SJSA1 (cell line): ENCODE data around the gene RGS6. TPM values are rescaled to one million over a fixed set of nuclear protein-coding genes. Genes with fewer than 3 reads are reported as not detected.

Experiments used
- DNase-seq, 2 experiments: peaks; one replicate each; pipeline ENCODE4 v3.0.0-alpha.2; 2015 to 2020; ENCODE audit warnings: low spot score in 2 of 2, low read depth in 1 of 2
- H3K27ac ChIP-seq: fragments of 250-450 bp; sonication (Bioruptor Pico); 2 replicates; pipeline ENCODE4 v1.5.1; 2020; ENCODE audit warnings: mild to moderate bottlenecking, moderate library complexity
- H3K27me3 ChIP-seq: fragments of 250-450 bp; sonication (Bioruptor Pico); replicated peaks from 2 replicates; pipeline ENCODE4 v1.5.1; 2020; ENCODE audit warnings: mild to moderate bottlenecking, moderate library complexity
- H3K36me3 ChIP-seq: fragments of 250-450 bp; sonication (Bioruptor Pico); 2 replicates; pipeline ENCODE4 v1.5.1; 2020; ENCODE audit warnings: mild to moderate bottlenecking
- H3K4me1 ChIP-seq: fragments of 250-450 bp; sonication (Bioruptor Pico); replicated peaks from 2 replicates; pipeline ENCODE4 v1.6.1; 2021; ENCODE audit warnings: mild to moderate bottlenecking
- H3K4me3 ChIP-seq: fragments of 250-450 bp; sonication (Bioruptor Pico); 2 replicates; pipeline ENCODE4 v1.5.1; 2020; ENCODE audit warnings: mild to moderate bottlenecking
- H3K9me3 ChIP-seq: fragments of 250-450 bp; sonication (Bioruptor Pico); replicated peaks from 2 replicates; pipeline ENCODE4 v1.5.1; 2020; ENCODE audit warnings: mild to moderate bottlenecking
- total RNA-seq: library from RNA; depleted of rRNA; stranded (reverse); fragments of >200 nt; shearing (Covaris generic); gene quantifications from 2 replicates; pipeline ENCODE4 v1.2.3, GENCODE V29; 2014

The RGS6 gene
- total RNA-seq, 1 experiment from 2014 or later = not detected

DNA sequence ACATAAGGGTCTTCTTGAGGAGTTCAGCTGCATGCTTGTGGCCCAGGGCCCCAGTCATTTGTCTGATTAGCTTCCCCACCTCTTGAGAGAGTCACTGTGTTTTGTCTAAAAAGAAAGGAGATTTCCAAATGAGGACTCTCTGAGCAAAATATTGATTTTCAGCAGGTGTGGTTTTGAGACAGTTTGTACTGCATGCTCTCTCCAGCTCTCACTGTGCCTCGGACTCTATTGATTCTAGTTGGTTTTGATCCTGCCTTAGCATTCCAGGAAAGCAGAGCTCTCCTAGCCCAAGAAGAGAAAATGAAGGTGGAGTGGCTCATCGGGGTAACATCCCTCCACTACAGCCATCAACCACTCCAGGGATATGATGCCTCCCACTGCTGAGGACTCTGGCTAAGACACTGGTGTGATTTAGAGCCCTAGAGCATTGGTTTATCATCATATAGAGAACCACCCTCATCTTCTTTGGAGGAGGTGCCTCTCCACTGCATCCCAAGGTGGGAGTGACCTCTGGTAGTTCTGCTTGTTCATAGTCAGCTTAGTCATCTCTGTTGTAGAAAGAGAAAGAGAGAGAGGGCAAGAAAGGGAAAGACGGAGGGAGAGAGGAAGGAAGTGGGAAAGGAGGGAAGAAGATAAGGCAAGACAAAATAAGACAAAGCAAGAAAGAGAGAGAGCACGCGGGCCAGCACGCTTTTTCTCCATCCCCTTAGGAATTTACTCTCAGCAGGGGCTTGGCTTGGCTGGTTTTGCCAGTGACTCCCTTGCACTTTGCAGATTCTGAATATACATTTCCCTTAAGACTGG lies 596.0 kb downstream of the RGS6 start:
- peaks cover 2% of the 10 kb centered on the region; the same call in 1 of the 2 replicates for H3K9me3 ChIP-seq
- no peak overlapping the region for H3K27ac ChIP-seq
- no peaks in the 10 kb centered on the region for H3K36me3 ChIP-seq
- no peaks in the 10 kb centered on the region for H3K27me3 ChIP-seq
- H3K4me1 ChIP-seq = no peaks in the 10 kb centered on the region
- no peak overlapping the region for H3K4me3 ChIP-seq
- no peak for DNase-seq

DNA sequence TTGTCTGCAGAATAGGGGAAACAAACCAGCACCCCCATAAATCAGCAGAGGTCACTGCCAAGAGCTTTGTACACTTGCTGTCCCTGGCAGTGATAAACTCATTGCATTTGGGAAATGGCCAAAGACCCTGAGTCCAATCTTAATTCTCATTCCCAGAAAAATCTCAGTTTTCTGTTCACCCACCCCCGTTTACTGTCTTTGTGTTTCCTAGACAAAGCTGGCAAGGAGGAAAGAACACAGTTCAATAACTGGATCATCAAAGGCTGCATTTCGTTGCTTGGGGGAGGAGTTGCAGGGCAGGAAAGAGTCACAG lies 596.6 kb downstream of the RGS6 start:
- Histone ChIP-seq H3K27ac (no peak overlapping the region), H3K36me3 (no peaks in the 10 kb centered on the region), H3K4me3 (no peak overlapping the region), H3K27me3 (no peaks in the 10 kb centered on the region), H3K9me3 (peaks cover 4% of the 10 kb centered on the region; the same call in 1 of the 2 replicates), H3K4me1 (no peaks in the 10 kb centered on the region)
- no peak for DNase-seq

DNA sequence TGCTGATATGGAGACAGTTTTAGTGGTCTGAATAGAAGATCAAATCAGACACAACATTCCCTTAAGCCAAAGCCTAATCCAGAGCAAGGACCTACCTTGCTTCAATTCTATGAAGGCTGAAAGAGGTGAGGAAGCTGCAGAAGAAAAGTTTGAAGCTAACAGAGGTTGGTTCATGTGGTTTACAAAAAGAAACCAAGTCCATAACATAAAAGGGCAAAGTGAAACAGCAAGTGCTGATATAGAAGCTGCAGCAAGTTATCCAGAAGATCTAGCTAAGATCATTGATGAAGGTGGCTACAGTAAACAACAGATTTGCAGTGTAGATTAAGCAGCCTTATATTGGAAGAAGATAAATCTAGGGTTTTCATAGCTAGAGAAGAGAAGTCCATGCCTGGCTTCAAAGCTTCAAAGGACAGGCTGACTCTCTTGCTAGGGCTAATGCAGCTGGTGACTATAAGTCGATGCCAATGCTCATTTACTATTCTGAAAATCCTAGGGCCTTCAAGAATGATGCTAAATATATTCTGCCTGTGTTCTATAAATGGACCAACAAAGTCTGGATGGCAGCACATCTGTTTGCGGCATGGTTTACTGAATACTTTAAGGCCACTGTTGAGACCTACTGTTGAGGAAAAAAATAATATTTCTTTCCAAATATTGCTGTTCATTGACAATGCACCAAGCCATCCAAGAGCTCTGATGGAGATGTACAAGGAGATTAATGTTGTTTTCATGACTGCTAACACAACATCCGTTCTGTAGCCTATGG lies 600.6 kb downstream of the RGS6 start:
- Histone ChIP-seq H3K4me3 (no peak overlapping the region), H3K36me3 (no peaks in the 10 kb centered on the region), H3K4me1 (no peaks in the 10 kb centered on the region), H3K27me3 (no peaks in the 10 kb centered on the region), H3K27ac (no peak overlapping the region), H3K9me3 (peaks cover 4% of the 10 kb centered on the region; the same call in 1 of the 2 replicates)
- no peak for DNase-seq

DNA sequence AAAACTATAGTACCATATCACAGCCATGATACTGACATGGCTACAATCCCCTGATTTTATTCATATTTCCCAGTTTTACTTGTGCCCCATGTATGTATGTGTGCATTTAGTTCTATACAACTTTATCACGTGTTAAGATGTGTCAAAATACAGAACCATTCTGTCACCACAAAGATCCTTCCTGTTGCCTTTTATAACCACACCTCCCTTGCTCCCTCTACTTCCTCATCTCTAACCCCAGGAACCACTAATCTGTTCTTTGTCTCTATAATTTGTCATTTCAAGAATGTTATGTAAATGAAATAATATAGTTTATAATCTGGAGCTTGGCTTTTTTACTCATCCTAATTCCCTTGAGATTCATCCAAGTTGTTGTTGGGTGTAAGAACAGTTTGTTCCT lies 603.3 kb downstream of the RGS6 start:
- H3K36me3 ChIP-seq = no peaks in the 10 kb centered on the region
- H3K4me1 ChIP-seq = no peaks in the 10 kb centered on the region
- H3K9me3 ChIP-seq = peaks cover 4% of the 10 kb centered on the region; the same call in 1 of the 2 replicates
- H3K27me3 ChIP-seq = no peaks in the 10 kb centered on the region
- H3K27ac ChIP-seq = no peak overlapping the region
- H3K4me3 ChIP-seq = no peak overlapping the region
- no peak for DNase-seq

DNA sequence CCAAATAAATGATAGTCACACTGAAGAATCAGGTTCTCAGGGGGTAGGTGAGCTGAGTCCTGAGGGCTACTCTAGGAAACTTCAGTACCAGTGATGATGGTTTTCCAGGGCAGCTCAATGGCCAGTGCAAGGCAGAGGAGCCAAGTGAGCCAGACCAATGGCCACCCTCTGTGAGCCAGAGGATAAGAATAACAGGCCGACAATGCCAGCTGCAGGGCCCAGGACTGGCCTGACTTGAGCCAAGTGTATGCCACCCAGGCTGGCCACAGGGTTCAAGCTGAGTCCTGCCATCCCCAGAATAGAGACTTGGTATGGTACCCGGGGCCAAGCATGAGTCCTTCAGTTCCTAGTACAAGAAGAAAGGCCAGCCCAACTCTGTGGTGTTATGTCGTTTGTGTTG lies 606.2 kb downstream of the RGS6 start:
- Histone ChIP-seq H3K4me3 (no peak overlapping the region), H3K27me3 (no peaks in the 10 kb centered on the region), H3K36me3 (no peaks in the 10 kb centered on the region), H3K9me3 (peaks cover under 1% of the 10 kb centered on the region; the same call in 1 of the 2 replicates), H3K4me1 (no peaks in the 10 kb centered on the region), H3K27ac (no peak overlapping the region)
- DNase-seq = no peak

DNA sequence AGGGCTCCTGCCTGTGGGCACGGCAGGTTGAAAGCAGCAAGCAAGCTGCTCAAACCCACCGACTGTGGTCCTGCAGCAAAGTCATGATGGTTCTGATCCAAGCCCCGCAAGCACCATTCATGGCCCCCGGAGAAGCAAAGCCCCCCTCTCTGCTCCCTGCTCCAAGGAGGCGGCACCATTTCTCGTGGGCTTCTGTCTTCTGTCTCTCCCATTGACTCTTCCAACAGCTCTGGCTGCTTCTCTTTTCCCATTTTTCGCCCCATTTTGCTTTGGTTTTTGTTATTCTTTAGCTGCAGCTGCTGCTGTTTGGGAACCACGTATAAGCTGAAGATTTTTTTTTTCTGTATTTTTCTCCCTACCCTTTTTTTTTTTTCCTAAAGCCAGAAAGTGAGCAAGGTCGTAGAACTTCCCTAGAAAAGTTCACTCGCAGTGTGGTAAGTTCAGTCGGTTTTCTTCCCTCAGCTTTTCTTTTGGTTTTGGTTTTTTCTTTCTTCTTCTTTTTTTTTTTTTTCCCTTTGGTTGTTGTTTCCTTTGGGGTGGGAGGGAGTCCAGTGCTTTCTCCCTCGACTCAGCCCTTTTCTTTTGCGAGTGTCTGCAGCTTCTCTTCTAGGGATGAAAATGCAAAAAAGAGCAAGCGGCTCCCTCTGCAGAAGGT lies 607.6 kb downstream of the RGS6 start:
- no peaks in the 10 kb centered on the region for H3K27me3 ChIP-seq
- no peak overlapping the region for H3K27ac ChIP-seq
- no peaks in the 10 kb centered on the region for H3K4me1 ChIP-seq
- DNase-seq = no peak
- no peaks in the 10 kb centered on the region for H3K9me3 ChIP-seq
- no peaks in the 10 kb centered on the region for H3K36me3 ChIP-seq
- H3K4me3 ChIP-seq = no peak overlapping the region

DNA sequence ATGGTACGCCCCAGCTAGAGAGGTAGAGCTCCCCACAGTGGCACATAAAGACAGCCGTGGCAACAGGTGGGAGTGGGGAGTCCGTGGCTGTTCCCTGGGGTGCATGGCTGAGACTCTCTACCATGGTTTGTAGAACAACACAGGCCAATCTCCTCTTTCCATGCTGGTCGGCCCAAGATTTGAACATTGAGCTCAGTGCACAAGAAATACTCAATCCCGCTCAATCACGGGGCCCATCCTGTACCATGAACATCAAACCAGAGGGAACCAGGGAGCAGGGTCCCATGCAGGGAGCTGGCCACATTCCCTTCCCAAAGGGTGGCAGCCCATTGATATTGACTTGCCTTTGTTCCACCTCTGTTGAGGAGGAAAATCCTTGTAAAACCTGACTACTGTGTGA lies 608.6 kb downstream of the RGS6 start:
- H3K4me1 ChIP-seq = no peaks in the 10 kb centered on the region
- DNase-seq = no peak
- no peaks in the 10 kb centered on the region for H3K9me3 ChIP-seq
- no peaks in the 10 kb centered on the region for H3K36me3 ChIP-seq
- H3K4me3 ChIP-seq = no peak overlapping the region
- H3K27me3 ChIP-seq = no peaks in the 10 kb centered on the region
- H3K27ac ChIP-seq = no peak overlapping the region

DNA sequence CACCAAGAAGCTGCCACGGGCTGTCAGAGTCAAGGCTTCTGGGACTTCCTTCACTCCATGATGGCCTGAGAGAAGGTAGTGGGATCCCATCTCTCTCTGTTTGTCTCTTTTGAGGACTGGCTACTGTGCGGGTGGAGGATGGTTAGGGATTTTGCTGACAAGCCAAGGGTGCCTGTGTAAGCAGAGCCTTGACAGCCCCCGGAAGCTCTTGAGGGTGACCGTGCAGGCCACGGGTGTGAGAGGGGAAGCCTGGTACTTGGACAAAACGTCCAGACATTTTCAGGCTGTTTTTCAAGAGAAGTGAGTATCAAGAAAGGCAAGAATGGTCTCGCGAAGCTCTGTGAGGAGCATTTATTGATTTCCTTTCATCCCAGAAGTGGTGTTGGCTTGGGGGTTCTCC lies 609.3 kb downstream of the RGS6 start:
- Histone ChIP-seq H3K4me3 (no peak overlapping the region), H3K27ac (no peak overlapping the region), H3K9me3 (no peaks in the 10 kb centered on the region), H3K4me1 (no peaks in the 10 kb centered on the region), H3K36me3 (no peaks in the 10 kb centered on the region), H3K27me3 (no peaks in the 10 kb centered on the region)
- no peak for DNase-seq

DNA sequence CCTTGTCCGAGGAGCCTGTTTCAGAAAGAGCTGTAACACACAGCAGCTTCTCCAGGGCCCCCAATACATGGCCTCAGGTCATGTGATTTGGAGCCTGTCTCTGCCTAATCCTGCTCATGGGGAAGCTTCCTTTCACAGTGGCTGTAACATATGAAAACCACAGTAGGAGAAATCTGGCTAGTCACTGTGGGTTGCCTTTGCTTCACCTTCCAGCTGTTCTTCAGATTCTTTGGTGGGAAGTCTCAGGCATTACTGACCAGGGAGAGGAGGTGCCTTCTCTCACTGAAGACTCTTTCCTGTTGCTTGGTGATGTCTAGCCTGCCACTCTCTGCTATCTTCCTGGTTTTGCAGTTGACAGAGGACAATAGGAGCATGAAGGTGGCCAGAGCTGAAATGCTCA lies 611.1 kb downstream of the RGS6 start:
- Histone ChIP-seq H3K27me3 (no peaks in the 10 kb centered on the region), H3K9me3 (no peaks in the 10 kb centered on the region), H3K27ac (no peak overlapping the region), H3K4me1 (no peaks in the 10 kb centered on the region), H3K4me3 (no peak overlapping the region), H3K36me3 (no peaks in the 10 kb centered on the region)
- no peak for DNase-seq

DNA sequence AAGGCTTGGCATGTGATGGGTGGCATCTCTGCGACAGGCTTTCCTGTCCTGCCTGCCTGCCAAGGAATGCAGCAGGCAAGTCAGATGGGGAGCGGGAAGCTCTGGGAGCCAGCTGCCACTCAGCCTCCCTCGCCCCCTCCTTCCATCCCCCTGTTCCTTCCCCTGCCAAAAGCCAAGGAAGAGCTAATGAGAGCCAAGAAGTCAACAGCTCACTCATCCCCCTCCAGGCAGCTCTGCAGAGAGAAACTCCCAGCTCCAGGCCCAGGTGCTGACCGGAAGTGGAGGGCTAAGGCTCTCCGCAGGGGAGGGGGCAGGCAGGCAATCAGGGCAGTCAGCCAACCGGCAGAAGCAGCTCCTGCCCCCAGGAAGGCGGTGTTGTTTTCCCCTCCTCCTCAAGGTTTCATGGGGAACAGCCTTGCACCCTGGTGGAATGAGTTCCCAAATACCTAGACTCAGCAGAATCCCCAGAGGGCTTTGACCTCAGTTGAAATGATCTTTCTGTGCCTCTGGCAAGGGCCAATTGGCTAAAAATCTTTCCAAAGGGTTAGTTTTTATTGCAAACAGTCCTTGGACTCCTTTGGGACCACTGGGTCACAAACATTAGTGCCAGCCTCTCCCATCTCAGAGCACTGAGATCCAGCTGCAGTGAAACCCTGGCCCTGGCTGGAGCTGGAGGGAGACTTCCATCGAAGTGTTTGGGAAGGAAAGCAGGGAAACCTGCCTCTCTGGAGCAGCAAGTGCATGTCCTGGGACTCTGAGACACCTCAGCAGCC lies 612.6 kb downstream of the RGS6 start:
- Histone ChIP-seq H3K27ac (no peak overlapping the region), H3K4me1 (no peaks in the 10 kb centered on the region), H3K4me3 (no peak overlapping the region), H3K27me3 (no peaks in the 10 kb centered on the region), H3K36me3 (no peaks in the 10 kb centered on the region), H3K9me3 (no peaks in the 10 kb centered on the region)
- DNase-seq = no peak

DNA sequence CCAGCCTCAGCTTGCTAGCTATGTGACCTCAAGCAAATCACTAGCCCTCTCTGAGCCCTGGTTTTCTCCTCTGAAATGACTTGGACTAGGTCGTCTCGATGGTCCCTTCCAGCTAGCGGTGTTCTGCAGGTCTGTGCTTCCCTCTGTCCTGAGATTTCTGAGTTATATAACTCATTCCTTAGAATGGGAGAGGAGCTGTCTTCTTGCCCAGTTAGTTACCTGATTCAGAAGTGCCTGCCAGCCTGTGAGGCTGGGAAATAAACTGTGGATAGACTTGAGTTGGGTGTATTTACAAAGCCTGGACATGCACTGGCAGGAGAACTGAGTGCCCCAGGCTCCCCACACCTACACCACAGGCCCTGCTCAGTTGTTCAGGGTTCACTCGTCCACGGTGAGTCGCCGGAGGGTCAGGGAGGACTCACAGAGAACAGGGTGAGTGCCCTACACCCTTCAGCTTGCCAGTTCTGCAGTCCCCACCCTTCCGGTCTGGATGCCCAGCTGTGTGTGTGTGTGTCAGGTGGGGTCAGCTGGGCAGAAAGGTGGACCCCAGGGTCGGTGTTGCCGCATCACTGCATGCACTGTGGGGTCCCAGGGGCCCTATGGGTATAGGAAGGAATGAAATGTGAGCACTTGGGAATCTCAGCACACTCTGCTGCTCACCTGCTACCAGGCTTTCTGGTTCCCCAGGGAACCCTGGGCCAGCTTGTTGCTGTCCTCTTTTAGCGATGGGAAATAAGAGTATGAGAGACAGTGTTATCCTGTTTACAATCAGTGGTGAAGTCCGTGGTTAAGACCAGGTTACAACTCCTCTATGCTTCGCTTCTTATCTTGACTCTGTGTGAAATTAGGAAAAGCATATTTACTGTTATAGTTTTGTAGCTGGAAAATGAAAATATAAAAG lies 613.4 kb downstream of the RGS6 start:
- no peak overlapping the region for H3K27ac ChIP-seq
- no peaks in the 10 kb centered on the region for H3K9me3 ChIP-seq
- H3K4me3 ChIP-seq = no peak overlapping the region
- H3K4me1 ChIP-seq = no peaks in the 10 kb centered on the region
- DNase-seq = no peak
- H3K27me3 ChIP-seq = no peaks in the 10 kb centered on the region
- H3K36me3 ChIP-seq = no peaks in the 10 kb centered on the region

DNA sequence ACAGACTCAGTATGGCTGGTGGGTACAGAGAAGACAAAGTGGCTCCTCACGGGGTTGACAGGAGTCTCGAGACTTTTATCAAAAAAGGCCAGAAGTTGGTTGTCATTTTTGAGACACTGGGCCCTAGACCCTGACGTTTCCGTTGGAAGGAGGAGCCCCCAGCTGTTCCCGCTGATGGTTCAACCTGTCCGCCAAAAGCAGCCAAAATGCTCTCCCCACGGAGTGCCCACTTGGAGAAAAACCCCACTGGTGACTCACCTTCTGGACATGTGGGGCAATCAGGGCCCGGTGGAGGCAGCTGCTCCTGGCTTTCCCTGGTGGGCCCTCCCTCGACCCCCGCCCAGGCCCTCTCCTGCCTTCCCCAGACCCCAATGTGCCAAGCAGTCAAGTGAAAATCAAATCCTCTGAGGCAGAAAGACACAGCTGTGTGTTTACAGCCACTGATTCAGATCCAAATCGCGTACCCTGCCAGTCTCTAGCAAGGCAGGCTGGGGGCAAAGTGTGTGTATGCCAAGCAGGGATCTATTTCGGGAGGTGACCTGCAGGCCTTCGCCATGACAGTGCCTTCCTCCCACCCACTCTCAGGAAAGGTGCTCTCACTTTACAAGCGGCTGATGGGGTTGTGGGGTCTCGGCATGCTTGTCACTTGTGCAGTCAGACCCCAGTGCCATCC lies 614.3 kb downstream of the RGS6 start:
- Histone ChIP-seq H3K9me3 (no peaks in the 10 kb centered on the region), H3K27me3 (no peaks in the 10 kb centered on the region), H3K36me3 (no peaks in the 10 kb centered on the region), H3K4me3 (no peak overlapping the region), H3K4me1 (no peaks in the 10 kb centered on the region), H3K27ac (no peak overlapping the region)
- no peak for DNase-seq
